Endometrial microvascular endothelial cells (primary cell): ENCODE data around the gene ATXN1. TPM values are rescaled to one million over a fixed set of nuclear protein-coding genes. Genes with fewer than 3 reads are reported as not detected.
"Not testable (repeated sequence)": the region's sequence is repeated elsewhere in the genome, so short reads cannot be mapped to it uniquely, and the experiment has no call there.

Experiments
- in situ Hi-C: cut with HindIII; loops from 2 replicates; pipeline ENCODE4 v1.10.0; 2017; ENCODE audit warnings: low sequenced_read_pairs, low pct_unique_long_range_greater_than_20kb; ENCODE audit errors: inconsistent ontology term
- total RNA-seq: library from RNA; depleted of rRNA; stranded (reverse); fragments of >200 nt; gene quantifications from one replicate; pipeline ENCODE4 v1.2.3, GENCODE V29; 2015; ENCODE audit errors: inconsistent ontology term

ATXN1 gene
- total RNA-seq, 1 donor from 2014 or later = 8.1 TPM

DNA sequence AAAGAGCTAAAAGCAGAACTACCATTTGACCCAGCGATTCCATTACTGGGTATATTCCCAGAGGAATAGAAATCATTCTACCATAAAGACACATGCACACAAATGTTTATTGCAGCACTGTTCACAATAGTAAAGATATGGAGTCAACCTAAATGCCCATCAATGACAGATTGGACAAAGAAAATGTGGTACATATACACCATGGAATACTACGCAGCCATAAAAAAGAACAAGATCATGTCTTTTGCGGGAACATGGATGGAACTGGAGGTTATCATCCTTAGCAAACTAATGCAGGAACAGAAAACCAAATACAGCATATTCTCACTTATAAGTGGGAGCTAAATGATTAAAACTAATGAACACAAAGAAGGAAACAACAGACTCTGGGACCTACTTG is 23.7 kb upstream of the ATXN1 start:
- in situ Hi-C loops = not testable (repeated sequence)

DNA sequence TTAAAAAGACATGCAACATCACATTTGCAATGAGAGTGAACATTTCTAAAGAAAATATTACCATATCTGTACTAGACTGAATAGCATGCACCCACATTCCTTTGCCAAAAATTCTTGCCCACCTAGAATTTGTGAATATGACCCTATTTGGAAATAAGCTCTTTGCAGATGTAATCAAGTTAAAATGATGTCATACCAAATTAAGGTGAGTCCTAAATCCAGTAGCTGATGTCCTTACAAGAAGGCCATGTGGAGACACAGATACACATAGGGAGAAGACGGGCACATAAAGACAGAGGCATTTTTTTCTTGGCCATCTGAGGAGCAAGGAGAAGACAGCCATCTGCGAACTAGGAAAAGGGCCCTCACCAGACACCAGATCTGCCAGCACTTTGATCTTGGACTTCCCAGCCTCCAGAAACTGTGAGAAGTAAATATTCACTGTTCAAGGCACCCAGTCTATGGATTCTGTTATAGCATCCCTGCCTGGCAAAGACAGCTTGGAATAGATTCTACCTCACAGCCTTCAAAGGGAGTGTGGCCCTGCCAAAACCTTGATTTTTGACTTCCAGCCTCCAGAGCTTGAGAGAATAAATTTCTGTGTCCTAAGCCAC is 22.8 kb upstream of the ATXN1 start:
- in situ Hi-C loops = no loop called here

DNA sequence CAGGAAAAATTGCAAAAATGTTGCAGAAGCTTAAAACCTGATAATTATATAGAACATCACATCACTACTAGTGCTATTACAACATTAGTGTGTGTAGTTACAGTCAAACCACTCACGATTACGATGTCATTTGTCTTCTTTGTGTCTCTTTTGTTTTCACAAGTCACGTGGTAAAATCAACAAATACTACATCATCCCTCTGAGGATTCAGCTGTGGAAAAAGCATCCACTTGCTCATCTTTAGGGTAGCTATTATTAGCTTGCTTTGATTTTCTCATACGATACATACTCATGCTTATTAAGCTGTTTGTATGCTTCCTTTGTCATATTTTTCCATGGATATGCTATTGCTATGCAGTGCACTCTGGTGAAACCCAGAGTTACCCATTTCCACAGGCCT is 22.2 kb upstream of the ATXN1 start:
- in situ Hi-C loops = no loop called here

DNA sequence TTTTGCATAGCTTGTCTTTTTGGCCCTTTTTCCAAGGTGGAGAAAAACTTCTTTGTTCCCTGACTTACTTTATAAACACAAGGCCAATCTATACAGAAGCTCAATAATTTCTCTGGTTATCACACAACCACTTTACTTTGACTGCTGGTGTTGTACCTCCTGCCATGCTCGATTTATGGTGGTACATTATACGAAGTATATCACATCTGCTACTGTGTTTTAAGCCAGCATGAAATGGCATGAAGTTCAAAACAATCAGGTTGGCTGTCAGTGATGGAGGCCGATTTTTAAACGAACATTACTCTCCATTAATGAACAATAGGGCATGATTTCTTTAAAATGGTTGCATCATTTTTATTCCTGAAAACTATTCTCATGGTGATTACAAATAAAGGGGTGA is 21.0 kb upstream of the ATXN1 start:
- in situ Hi-C loops = no loop called here

DNA sequence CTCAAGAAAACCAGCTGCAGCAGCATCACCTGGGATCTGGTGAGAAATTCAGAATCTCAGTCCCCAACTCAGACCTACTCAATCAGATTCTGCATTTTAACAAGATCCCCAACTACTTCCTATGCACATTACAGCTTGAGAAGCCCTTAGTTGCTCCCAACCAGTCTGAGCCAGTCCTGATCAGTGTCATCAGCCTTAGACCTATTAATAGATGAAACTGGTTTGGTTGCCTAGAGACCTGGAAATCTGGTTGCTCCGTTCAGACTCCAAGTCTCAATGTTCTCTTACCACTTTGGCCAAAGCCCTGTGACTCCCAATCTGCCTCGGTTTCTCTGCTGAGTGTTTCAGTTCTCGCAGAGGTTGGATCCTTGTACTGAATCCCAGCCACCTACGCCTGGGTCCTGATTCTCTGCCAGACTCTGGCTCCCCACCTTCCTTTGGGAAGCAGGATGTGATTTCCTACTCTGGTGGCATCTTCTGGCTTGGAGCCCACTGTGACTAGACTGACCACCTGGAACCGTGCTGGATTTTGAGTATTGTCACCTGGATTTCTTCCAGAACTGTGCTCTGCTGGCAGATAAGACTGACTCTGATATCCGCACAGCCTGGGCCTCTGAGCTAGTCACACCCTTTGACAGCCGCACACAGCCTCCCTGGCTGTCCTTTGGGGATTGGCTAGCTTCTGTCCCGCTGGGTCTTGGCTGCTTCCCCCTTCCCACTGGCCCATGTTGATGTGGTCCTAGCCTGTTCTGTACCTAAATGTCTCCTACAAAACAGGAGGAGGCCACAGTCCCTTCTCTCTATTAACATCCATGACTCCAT is 20.3 kb upstream of the ATXN1 start:
- in situ Hi-C loops = no loop called here

DNA sequence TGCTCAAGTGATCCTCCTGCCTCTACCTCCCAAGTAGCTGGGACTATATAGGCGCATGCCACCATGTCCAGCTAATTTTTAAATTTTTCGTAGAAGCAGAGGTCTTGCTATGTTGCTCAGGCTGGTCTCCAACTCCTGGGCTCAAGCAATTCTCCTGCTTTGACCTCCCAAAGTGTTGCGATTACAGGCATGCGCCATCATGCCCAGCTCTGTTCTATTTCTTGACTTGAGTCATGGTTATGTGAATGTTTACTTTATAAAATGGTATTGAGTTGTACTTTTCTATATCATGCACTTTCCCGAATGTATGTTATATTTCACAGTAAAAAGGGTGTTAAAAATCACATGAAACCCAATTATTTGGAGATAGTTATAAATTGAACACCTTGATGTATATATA is 17.3 kb upstream of the ATXN1 start:
- in situ Hi-C loops = no loop called here

DNA sequence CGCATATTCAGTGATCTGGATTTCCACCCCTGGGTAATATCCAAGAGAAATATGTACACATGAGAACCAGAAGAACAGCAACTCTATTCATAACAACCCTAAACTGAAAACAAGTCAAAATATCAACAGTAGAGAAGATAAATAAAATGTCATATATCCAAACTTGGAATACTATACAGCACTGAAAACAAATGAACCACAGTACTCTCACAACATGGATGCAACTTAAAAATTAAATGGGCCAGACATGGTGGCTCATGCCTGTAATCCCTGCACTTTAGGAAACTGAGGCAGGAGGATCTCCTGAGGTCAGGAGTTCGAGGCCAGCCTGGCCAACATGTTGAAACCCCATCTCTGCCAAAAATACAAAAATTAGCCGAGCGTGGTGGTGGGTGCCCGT is 16.5 kb upstream of the ATXN1 start:
- in situ Hi-C loops = no loop called here

DNA sequence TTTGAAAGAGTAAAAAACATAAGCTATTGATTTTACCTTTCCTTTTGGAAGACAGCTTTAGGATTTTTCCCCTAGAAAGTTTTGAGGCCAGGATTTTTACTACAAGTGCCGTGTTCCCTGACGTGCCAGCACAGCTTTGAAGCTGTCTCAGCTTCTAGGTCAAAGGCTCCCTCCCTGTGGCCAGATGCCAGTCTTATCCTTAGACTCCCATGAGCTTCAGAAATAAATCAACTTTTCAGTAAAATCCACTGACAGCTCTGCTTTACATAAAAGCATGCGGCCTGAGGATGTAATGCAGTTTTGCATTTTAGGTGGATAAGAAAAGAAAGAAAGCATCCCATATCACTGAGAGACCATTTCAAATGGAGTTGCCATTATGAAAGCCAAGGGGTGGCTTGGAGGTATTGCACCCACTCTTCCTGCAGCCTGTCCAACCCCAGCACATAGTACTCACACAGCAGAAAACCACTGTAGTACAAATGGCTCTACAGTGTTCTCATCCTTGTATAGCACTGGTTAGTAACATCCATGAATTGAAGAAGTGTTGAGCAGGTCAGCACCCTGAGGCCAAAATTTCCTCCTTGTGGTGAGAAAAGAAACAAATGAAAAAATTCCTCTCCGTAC is 15.2 kb upstream of the ATXN1 start:
- in situ Hi-C loops = no loop called here

DNA sequence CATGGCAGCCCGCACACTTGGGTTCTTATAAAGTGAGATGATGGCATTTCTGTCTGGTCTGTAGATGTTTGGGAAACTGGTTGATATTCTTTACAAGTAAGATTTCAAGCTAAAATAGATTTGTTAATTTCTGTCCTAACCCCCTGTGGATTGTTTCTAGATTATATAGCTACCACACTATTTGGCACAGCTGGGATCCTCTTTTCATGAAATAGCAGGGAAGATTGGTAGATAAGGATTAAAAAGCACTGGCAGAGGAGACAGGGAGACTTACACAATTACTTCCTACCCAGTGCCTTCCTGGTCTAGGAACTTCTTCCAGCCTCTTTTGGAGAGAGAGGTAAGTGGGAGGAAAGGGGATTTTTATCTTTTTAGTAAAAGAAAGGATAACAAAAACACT is 13.2 kb upstream of the ATXN1 start:
- in situ Hi-C loops = no loop called here

DNA sequence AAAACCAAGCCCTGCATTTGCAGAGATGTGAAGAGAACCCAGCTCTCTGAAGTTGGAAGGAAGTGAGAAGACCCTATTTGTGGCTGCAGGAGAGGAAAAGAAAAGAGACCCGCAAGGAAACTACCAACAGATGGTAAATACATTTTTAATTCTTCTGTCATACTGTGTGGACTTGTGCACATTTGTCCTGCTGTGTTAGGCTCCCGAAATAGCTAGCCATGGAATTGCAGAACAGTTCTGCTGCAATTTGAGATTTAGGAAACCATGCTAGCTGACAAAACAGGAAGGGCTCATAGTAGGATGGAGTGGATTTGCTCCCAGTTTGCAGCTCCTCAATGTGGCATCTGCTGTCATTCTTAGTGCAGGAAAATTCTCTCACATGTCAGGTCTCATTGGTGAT is 12.1 kb upstream of the ATXN1 start:
- in situ Hi-C loops = no loop called here

DNA sequence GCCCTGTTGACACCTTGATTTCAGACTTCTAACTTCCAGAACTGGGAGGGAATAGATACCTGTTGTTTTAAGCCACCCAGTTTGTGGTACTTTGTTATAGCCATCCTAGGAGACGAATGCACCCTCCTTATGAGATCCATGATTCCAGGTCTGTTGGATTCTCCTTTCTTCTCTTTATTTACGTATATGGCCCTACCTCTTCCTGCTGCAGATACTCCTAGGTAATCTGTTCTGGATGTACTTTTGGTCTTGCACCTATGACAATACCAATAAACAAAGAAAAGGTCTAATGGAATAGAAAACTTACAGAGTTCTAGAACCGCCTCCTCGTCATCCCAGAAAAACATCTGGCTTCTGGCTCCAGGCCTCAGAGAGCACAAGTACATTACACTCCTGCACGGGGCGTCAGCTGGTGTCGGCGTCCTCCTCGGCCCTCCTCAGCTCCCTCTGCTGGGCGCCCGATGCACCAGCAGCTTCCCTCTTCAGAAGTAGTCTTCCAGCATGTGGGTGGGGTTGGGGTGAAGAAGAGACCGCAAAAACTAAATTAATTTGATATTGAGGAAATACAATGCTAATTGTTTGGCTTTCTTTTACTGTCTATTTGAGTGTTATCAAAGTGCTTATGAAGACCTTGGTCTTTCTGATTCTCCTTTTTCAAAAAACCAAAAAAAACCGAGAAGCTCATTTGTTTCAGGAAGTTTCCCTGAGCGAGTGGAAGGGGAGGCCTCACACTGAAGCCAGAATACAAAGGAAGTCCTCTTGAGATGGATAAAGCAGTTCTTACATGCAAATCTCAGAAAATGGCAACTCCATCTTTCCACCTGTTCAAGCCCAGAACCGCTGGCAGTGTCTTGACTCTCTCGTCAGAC is 9.7 kb upstream of the ATXN1 start:
- in situ Hi-C loops = no loop called here

DNA sequence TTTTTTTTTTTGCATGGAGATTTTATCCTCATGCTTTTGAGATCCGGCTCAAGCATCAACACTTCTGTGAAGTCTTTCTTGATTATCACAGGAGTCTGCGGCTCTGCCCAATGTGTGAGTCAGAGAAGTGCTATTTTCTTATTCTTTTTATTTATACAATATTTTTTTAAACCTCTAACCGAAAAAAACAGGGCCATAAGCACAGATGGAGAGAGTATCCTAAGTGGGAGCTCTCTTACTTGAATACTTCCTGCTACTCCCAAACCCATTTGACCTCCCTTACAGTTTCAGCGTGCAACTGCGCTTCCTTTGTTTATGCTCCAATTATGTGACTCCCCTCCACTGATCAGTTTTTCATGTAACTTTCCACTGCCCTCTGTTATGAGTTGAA is 8.7 kb upstream of the ATXN1 start:
- in situ Hi-C loops = loop anchor here (10.0 kb wide), 1 partner anchor 255 kb away; no protein-coding TSS in a partner anchor

DNA sequence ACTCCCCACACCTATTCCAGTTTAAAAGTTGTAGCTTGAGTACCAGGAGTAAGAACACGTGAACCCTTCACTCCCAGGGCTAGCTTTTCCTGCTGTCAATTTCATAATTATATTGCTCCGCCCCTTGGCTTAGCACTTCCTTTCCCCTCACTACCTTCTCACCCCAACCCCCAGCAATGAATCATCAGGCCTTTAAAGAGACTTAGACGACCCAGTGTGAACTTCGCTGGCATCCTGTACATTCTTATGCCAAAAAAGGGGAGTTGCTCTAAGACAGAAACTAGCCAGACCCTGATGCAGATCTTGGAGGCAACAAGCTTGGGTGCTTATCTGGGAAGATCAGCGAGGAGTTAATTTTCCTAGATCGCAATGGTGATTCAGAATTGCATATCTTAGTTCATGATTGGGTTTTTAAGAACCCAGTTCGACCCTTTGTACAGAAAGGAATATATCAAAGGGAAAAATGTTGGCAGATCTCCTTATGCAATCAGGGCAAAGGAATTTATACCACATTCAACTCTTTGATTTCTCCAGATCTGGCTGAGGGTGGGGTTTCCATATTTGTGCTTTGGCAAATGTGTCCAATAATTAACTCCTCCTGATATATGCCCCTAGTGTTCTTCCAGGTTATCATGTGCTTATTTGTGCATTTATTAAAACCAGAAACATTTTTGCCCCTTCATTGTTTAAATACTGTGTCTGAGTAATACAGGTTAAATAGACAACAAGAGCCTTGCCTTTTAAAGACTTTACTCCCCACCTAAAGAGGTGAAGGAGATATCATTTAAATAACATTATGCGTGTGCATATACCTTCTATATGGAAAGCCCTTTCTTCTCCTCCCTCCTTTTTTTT is 8.1 kb upstream of the ATXN1 start:
- in situ Hi-C loops = loop anchor here (10.0 kb wide), 1 partner anchor 255 kb away; no protein-coding TSS in a partner anchor

DNA sequence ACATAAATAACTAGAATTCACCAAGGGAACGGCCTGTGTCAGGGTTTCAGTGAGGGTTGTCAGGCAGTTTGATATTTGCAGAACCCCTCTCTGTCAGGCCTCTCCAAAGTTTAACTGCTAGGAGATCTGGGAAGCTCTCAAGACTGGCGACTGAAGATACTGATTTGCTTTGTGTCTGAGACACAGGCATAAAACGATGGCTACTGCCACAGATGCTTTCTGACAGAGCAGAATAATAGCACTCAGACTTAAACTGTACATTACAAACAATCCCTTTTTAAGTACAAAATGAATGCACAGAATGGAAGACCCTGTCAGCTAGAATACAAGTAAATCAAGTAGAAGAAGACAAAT is 7.2 kb upstream of the ATXN1 start:
- in situ Hi-C loops = loop anchor here (10.0 kb wide), 1 partner anchor 254 kb away; no protein-coding TSS in a partner anchor

DNA sequence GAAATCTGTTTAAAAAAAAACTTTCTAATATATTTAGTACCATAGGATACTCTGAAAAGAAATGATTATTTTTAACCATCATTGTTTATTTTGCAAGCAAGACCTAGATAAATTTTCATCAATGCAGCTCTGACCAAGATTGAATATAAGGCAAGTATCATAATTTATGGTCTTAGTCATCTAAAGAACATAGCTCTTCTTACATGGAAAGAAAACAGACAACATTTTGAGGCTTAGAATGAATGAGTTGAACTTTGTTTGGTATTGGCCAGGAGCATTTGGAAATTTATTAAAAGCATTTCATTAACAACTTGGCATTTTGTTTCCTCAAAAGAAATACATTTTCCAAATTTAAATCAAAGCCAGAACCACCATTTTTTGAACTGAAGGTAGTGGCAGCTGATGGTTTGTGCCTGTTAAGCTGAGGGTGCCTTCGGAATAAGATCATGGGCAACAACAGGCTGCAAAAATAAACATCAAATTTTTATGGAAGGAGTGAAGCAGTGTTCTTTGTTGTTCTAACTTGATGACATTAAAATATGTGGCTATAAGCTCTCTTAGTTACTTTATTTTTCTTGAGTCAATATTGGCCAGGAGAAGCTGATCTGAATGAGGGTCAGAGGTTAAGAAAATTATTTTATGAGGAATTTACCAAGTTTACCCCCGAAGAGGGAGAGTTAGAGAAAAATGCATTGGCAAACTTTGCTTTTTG is 6.7 kb upstream of the ATXN1 start:
- in situ Hi-C loops = loop anchor here (10.0 kb wide), 1 partner anchor 253 kb away; no protein-coding TSS in a partner anchor

DNA sequence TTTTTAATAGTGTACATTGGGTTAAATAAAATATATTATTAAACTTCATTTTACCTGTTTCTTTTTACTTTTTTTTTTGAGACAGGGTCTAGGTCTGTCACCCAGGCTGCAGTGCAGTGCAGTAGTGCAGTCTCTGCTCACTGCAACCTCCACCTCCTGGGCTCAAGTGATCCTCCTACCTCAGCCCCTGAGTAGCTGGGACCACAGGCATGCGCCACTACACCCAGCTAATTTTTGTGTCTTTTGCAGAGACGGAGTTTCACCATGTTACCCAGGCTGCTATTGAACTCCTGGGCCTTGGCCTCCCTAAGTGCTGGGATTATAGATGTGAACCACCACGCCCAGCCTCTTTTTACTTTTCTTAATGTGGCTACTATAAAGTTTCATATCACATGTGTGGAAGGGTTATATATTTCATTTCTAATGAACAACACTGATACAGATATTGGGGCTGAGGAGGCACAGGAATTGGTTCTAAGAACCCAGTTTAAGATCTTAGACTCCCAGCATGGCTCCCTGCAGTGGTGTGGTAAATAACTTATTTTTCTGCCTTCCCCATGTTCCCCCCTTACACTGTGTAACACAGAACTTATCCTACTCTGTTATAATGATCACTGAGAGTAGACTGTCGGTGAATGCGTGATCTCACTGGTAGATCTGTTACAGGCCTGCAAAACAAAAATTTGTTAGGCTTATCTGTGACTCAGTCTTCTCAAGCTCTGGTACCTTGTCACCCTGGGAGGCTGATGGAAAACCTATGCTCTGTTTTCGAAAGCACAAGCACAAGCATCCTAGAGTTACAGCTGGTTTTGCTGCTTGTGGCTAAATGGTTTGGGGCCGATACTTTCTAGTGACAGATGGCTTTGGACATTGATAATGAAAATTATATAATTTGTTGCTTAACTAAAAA is 5.8 kb upstream of the ATXN1 start:
- in situ Hi-C loops = loop anchor here (10.0 kb wide), 1 partner anchor 252 kb away; no protein-coding TSS in a partner anchor
